H9 (cell line): ENCODE results near the gene DENND4A. TPM values are rescaled to one million over a fixed set of nuclear protein-coding genes. Genes with fewer than 3 reads are reported as not detected.

ENCODE experiments used
- DNase-seq: peaks from one replicate; pipeline ENCODE4 v3.0.0-alpha.2; 2017
- H2AFZ ChIP-seq: one replicate; pipeline ENCODE4 v1.6.1; 2013; ENCODE audit warnings: mild to moderate bottlenecking, low read length, control low read depth, moderate library complexity
- H2AK5ac ChIP-seq: 2 replicates; pipeline ENCODE4 v1.6.1; 2013; ENCODE audit warnings: low read length, control low read depth, mixed read lengths; ENCODE audit not compliant: insufficient read length
- H2BK120ac ChIP-seq: one replicate; pipeline ENCODE4 v1.6.1; 2013; ENCODE audit warnings: low read depth, mild to moderate bottlenecking, low read length, control low read depth, inconsistent platforms; ENCODE audit not compliant: poor library complexity, severe bottlenecking
- H2BK12ac ChIP-seq: 2 replicates; pipeline ENCODE4 v1.6.1; 2013; ENCODE audit warnings: low read length, control low read depth, mixed read lengths, low read depth; ENCODE audit not compliant: insufficient read length
- H2BK15ac ChIP-seq: 2 replicates; pipeline ENCODE4 v1.6.1; 2013; ENCODE audit warnings: low read depth, low read length, control low read depth
- H2BK20ac ChIP-seq: one replicate; pipeline ENCODE4 v1.6.1; 2013; ENCODE audit warnings: low read depth, mild to moderate bottlenecking, low read length, control low read depth, inconsistent platforms; ENCODE audit not compliant: poor library complexity, severe bottlenecking
- H2BK5ac ChIP-seq: 2 replicates; pipeline ENCODE4 v1.6.1; 2013; ENCODE audit warnings: low read length, control low read depth, mixed read lengths; ENCODE audit not compliant: insufficient read length
- H3K14ac ChIP-seq: 2 replicates; pipeline ENCODE4 v1.6.1; 2013; ENCODE audit warnings: low read length, control low read depth; ENCODE audit not compliant: insufficient read depth
- H3K18ac ChIP-seq: 2 replicates; pipeline ENCODE4 v1.6.1; 2013; ENCODE audit warnings: low read depth, mild to moderate bottlenecking, mixed read lengths, low read length, control low read depth; ENCODE audit not compliant: insufficient read length
- H3K23ac ChIP-seq: 2 replicates; pipeline ENCODE4 v1.6.1; 2013; ENCODE audit warnings: low read length, control low read depth, mixed read lengths, low read depth; ENCODE audit not compliant: insufficient read length
- H3K23me2 ChIP-seq: 2 replicates; pipeline ENCODE4 v1.6.1; 2013; ENCODE audit warnings: low read depth, mild to moderate bottlenecking, mixed read lengths, low read length, control low read depth; ENCODE audit not compliant: insufficient read length, poor library complexity, severe bottlenecking
- H3K27ac ChIP-seq: 2 replicates; pipeline ENCODE4 v1.5.1; 2013; ENCODE audit warnings: low read length, control low read depth, mixed read lengths, low read depth; ENCODE audit not compliant: insufficient read length
- H3K27me3 ChIP-seq: 2 replicates; pipeline ENCODE4 v1.6.1; 2013; ENCODE audit warnings: low read length, control low read depth, inconsistent platforms; ENCODE audit not compliant: insufficient read depth
- H3K4ac ChIP-seq: 2 replicates; pipeline ENCODE4 v1.6.1; 2013; ENCODE audit warnings: low read depth, mild to moderate bottlenecking, control low read depth, inconsistent platforms, low read length, moderate library complexity
- H3K4me1 ChIP-seq: 2 replicates; pipeline ENCODE4 v1.6.1; 2013; ENCODE audit warnings: low read length, control low read depth, inconsistent platforms; ENCODE audit not compliant: insufficient read depth
- H3K4me2 ChIP-seq: 2 replicates; pipeline ENCODE4 v1.6.1; 2013; ENCODE audit warnings: low read length, control low read depth, mixed read lengths; ENCODE audit not compliant: insufficient read length, insufficient read depth
- H3K56ac ChIP-seq: 2 replicates; pipeline ENCODE4 v1.6.1; 2013; ENCODE audit warnings: low read depth, mild to moderate bottlenecking, mixed read lengths, low read length, control low read depth; ENCODE audit not compliant: insufficient read length
- H3K79me1 ChIP-seq: 2 replicates; pipeline ENCODE4 v1.6.1; 2013; ENCODE audit warnings: low read depth, mild to moderate bottlenecking, moderate library complexity, low read length, control low read depth, inconsistent platforms; ENCODE audit not compliant: insufficient read depth, poor library complexity, severe bottlenecking
- H3K79me2 ChIP-seq: 2 replicates; pipeline ENCODE4 v1.6.1; 2013; ENCODE audit warnings: low read length, control low read depth, inconsistent platforms; ENCODE audit not compliant: insufficient read depth
- H3K9ac ChIP-seq: 2 replicates; pipeline ENCODE4 v1.6.1; 2013; ENCODE audit warnings: low read length, control low read depth, mixed read lengths; ENCODE audit not compliant: insufficient read length; ENCODE audit errors: extremely low read depth
- H3K9me3 ChIP-seq: one replicate; pipeline ENCODE4 v1.6.1; 2013; ENCODE audit warnings: low read depth, low read length, inconsistent platforms; ENCODE audit not compliant: control insufficient read depth
- H3T11ph ChIP-seq: one replicate; pipeline ENCODE4 v1.6.1; 2013; ENCODE audit warnings: mild to moderate bottlenecking, low read length, control low read depth, inconsistent platforms
- H4K20me1 ChIP-seq: one replicate; pipeline ENCODE4 v1.6.1; 2013; ENCODE audit not compliant: control insufficient read depth, insufficient read length, insufficient read depth
- H4K5ac ChIP-seq: 2 replicates; pipeline ENCODE4 v1.6.1; 2013; ENCODE audit warnings: low read depth, mild to moderate bottlenecking, mixed read lengths, low read length, control low read depth; ENCODE audit not compliant: insufficient read length
- H4K8ac ChIP-seq: replicated peaks from 2 replicates; pipeline ENCODE4 v1.6.1; 2013; ENCODE audit warnings: low read length, control low read depth, mixed read lengths, low read depth; ENCODE audit not compliant: insufficient read length
- H4K91ac ChIP-seq: 2 replicates; pipeline ENCODE4 v1.6.1; 2013; ENCODE audit warnings: low read depth, mild to moderate bottlenecking, moderate library complexity, mixed read lengths, low read length, control low read depth; ENCODE audit not compliant: insufficient read length
- H3K27ac Mint-ChIP-seq, 3 experiments: 2 replicates in 2 of 3; 3 replicates in 1 of 3; pipeline ENCODE4 v1.8.0; 2020 to 2021; ENCODE audit warnings: mixed read lengths in 3 of 3, mild to moderate bottlenecking in 1 of 3, moderate library complexity in 1 of 3
- H3K27me3 Mint-ChIP-seq: 2 replicates; pipeline ENCODE4 v1.8.0; 2021; ENCODE audit warnings: low read depth, mild to moderate bottlenecking, moderate library complexity, mixed read lengths
- H3K36me3 Mint-ChIP-seq, 3 experiments: 2 replicates in 2 of 3; 3 replicates in 1 of 3; pipeline ENCODE4 v1.8.0; 2020 to 2021; ENCODE audit warnings: low read depth in 3 of 3, mixed read lengths in 3 of 3; ENCODE audit not compliant: insufficient read depth in 1 of 3
- H3K4me1 Mint-ChIP-seq, 2 experiments: 2 replicates each; pipeline ENCODE4 v1.8.0; 2020; ENCODE audit warnings: mixed read lengths in 2 of 2
- H3K4me3 Mint-ChIP-seq, 2 experiments: 2 replicates in 1 of 2; 3 replicates in 1 of 2; pipeline ENCODE4 v1.8.0; 2020 to 2021; ENCODE audit warnings: mild to moderate bottlenecking in 2 of 2, mixed read lengths in 2 of 2, moderate library complexity in 1 of 2
- H3K9me3 Mint-ChIP-seq, 2 experiments: 2 replicates in 1 of 2; 3 replicates in 1 of 2; pipeline ENCODE4 v1.8.0; 2020; ENCODE audit warnings: mild to moderate bottlenecking in 2 of 2, mixed read lengths in 2 of 2, moderate library complexity in 1 of 2
- WGBS: extraction: QIAGEN DNeasy Blood & Tissue Kit; methylation state at CpG from one replicate; pipeline ENCODE4 v1.1.7; 2013; ENCODE audit warnings: missing lambda C conversion rate, low lambda C conversion rate, mixed read lengths; ENCODE audit not compliant: insufficient read length; ENCODE audit errors: extremely low coverage; 5-methylcytosine and 5-hydroxymethylcytosine counted together
- total RNA-seq: library from RNA; stranded (reverse); gene quantifications from 2 replicates; pipeline ENCODE4 v1.2.1, GENCODE V29; 2021
- TF ChIP-seq, protein P1 (sequence below): fragments of 200-600 bp; sonication (generic); conservative IDR thresholded peaks from 3 replicates; pipeline ENCODE4 v1.8.0; 2021; ENCODE audit warnings: antibody characterized with exemption, mild to moderate bottlenecking

The DENND4A gene
- total RNA-seq, 1 experiment from 2014 or later: 4.7 TPM

DNA sequence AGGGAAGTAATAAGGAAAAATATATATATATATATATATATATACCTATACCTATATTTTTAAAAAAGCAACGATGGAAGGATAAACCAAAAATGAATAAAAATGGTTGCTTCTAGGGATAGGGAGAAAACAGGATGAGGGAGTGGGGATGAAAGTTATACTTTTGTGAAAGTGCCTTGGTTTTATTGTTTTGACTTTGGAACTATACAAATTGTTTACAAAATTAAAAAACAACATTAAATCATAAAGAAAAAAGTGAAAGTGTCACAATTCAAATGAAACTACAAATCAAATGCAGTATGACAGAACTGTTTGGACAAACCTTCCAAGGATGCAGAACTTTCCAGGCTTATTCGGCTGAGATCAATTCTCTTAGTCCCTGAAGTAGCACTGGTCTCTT lies 116.0 kb downstream of the DENND4A start:
- Histone ChIP-seq H4K20me1 (no peaks in the 10 kb centered on the region), H2BK12ac (no peak overlapping the region), H4K8ac (no peak overlapping the region), H2BK120ac (no peak overlapping the region), H3K4ac (no peak overlapping the region), H3K23me2 (no peaks in the 10 kb centered on the region), H3K18ac (no peak overlapping the region), H3K27ac (no peak overlapping the region), H2BK20ac (no peak overlapping the region), H2AK5ac (no peak overlapping the region), H2BK15ac (no peak overlapping the region), H3K4me2 (no peak overlapping the region), H3K27me3 (no peaks in the 10 kb centered on the region), H3K14ac (no peak overlapping the region), H3K79me2 (no peaks in the 10 kb centered on the region), H3K9ac (no peak overlapping the region), H3K9me3 (no peaks in the 10 kb centered on the region), H3K4me1 (no peaks in the 10 kb centered on the region), H3K23ac (no peak overlapping the region), H4K91ac (no peak overlapping the region), H3T11ph (no peak overlapping the region), H2AFZ (no peak overlapping the region), H2BK5ac (no peak overlapping the region), H4K5ac (no peak overlapping the region), H3K56ac (no peak overlapping the region), H3K79me1 (no peaks in the 10 kb centered on the region)
- TF ChIP-seq, protein P1, sequence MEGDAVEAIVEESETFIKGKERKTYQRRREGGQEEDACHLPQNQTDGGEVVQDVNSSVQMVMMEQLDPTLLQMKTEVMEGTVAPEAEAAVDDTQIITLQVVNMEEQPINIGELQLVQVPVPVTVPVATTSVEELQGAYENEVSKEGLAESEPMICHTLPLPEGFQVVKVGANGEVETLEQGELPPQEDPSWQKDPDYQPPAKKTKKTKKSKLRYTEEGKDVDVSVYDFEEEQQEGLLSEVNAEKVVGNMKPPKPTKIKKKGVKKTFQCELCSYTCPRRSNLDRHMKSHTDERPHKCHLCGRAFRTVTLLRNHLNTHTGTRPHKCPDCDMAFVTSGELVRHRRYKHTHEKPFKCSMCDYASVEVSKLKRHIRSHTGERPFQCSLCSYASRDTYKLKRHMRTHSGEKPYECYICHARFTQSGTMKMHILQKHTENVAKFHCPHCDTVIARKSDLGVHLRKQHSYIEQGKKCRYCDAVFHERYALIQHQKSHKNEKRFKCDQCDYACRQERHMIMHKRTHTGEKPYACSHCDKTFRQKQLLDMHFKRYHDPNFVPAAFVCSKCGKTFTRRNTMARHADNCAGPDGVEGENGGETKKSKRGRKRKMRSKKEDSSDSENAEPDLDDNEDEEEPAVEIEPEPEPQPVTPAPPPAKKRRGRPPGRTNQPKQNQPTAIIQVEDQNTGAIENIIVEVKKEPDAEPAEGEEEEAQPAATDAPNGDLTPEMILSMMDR: no peak
- DNase-seq: no peak
- no peaks in the 10 kb centered on the region for H3K27me3 Mint-ChIP-seq
- no CpG with 5 or more reads among the region's 2 CpGs for whole genome bisulfite sequencing
- H3K4me3 Mint-ChIP-seq: no peak overlapping the region
- no peaks in the 10 kb centered on the region for H3K4me1 Mint-ChIP-seq
- H3K36me3 Mint-ChIP-seq: no peaks in the 10 kb centered on the region
- no peak overlapping the region for H3K27ac Mint-ChIP-seq
- H3K9me3 Mint-ChIP-seq: no peaks in the 10 kb centered on the region
